ENCODE measurements around the gene PPM1D. TPM values are rescaled to one million over a fixed set of nuclear protein-coding genes. Genes with fewer than 3 reads are reported as not detected.
"Not testable (repeated sequence)": the region's sequence is repeated elsewhere in the genome, so short reads cannot be mapped to it uniquely, and the experiment has no call there.

The PPM1D gene
- total RNA-seq, result 10 to 100 TPM; 18.9 to 19.4 TPM
- polyA plus RNA-seq, result 10 to 100 TPM in 1 of 2 donors, 1 to 10 TPM in 1; 7.0 to 10.1 TPM

DNA sequence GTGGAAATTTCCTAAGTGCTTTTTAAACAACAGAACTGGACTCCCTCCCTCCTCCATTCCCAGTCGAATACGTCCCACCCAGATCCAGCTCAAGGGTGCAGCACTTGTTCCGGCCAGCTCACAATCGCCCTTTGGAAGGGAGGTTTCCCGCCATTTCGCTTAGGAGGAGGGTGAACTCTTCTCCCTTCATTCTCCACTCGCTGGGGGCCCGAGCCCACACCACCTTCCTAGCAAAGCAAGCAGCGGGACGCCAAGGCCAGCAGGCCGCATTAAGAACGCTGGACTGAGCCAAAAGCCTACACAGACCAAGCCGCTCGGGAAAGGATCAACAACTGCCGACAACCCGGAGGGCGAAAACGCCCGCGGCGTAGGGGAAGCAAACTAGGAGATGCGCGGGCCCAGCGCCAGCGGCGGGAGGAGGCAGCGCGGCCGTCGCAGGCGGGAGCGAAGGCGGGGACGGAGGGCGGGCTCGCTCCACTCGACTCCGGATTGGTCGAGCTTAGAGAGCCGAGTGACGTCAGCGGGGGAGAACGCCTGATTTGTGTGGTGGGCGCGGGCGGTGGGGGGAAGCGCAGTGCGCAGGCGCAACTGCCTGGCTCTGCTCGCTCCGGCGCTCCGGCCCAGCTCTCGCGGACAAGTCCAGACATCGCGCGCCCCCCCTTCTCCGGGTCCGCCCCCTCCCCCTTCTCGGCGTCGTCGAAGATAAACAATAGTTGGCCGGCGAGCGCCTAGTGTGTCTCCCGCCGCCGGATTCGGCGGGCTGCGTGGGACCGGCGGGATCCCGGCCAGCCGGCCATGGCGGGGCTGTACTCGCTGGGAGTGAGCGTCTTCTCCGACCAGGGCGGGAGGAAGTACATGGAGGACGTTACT is at the start of gene PPM1D:
PPM1D (plus strand) TSS at position 574 of the 870 bp plus-strand sequence; CDS start at position 796, 222 bp downstream.
- Histone ChIP-seq H3K4me1 (ENCODE audit: insufficient read depth, low read length) (peaks cover 37% of the 10 kb centered on the region), H3K27ac (ENCODE audit: low read depth, low read length) (peak within 1 kb of the TSS; percentile 94), H3K9me3 (ENCODE audit: control insufficient read depth in 1 of 2, low read length in 2 of 2) (no peaks in the 10 kb centered on the region), H3K36me3 (ENCODE audit: insufficient read depth, low read length) (no peaks in the 10 kb centered on the region), H3K27me3 (ENCODE audit: insufficient read depth, low read length) (no peaks in the 10 kb centered on the region), H3K4me3 (ENCODE audit: low read length in 2 of 2) (peak within 1 kb of the TSS; percentile 97 to 98)
- peak; percentile 96 to 97 (median 96) for DNase-seq
- CTCF ChIA-PET (ENCODE audit: partially characterized antibody), result interaction anchor here (0.7 to 4.1 kb wide), 7 partner anchors 9 to 178 kb away, joined by 3 to 18 read pairs (median 5); partner anchors contain the start of gene CHCT1
- H3K9me3 Mint-ChIP-seq, result peaks cover 0 to 2% (median 0%) of the 10 kb centered on the region in 8 donors
- H3K4me3 Mint-ChIP-seq, result peak within 1 kb of the TSS; percentile 95 to 99 (median 98)
- H3K27ac Mint-ChIP-seq, result peak within 1 kb of the TSS; percentile 97 to 98 (median 98)
- peaks cover 0 to 17% of the 10 kb centered on the region in 2 donors for H3K36me3 Mint-ChIP-seq
- no peaks in the 10 kb centered on the region for H3K27me3 Mint-ChIP-seq
- intact Hi-C loops (cut with micrococcal nuclease), result loop anchor here (1.0 to 5.0 kb wide), 5 partner anchors 39 to 1467 kb away; partner anchors contain the start of genes APPBP2, BCAS3, MED13 and USP32
- POLR2A ChIA-PET (ENCODE audit: partially characterized antibody), result interaction anchor here (0.6 to 2.5 kb wide), 8 partner anchors 9 to 762 kb away, joined by 3 to 24 read pairs (median 4); partner anchors contain the start of genes BCAS3 and USP32
- peaks cover 25 to 57% (median 38%) of the 10 kb centered on the region in 4 donors for H3K4me1 Mint-ChIP-seq

DNA sequence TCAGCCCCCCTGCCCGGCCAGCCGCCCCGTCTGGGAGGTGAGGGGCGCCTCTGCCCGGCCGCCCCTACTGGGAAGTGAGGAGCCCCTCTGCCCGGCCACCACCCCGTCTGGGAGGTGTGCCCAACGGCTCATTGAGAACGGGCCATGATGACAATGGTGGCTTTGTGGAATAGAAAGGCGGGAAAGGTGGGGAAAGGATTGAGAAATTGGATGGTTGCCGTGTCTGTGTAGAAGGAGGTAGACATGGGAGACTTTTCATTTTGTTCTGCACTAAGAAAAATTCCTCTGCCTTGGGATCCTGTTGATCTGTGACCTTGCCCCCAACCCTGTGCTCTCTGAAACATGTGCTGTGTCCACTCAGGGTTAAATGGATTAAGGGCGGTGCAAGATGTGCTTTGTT is 47.7 kb upstream of the PPM1D start:
- POLR2A ChIA-PET (ENCODE audit: partially characterized antibody); DNase-seq; H3K4me1 Mint-ChIP-seq; H3K27ac ChIP-seq (ENCODE audit: low read depth, low read length); H3K9me3 ChIP-seq (ENCODE audit: control insufficient read depth in 1 of 2, low read length in 2 of 2); H3K27me3 Mint-ChIP-seq; H3K36me3 ChIP-seq (ENCODE audit: insufficient read depth, low read length); H3K4me3 Mint-ChIP-seq; H3K9me3 Mint-ChIP-seq; H3K4me3 ChIP-seq (ENCODE audit: low read length in 2 of 2); H3K27ac Mint-ChIP-seq; H3K27me3 ChIP-seq (ENCODE audit: insufficient read depth, low read length); intact Hi-C loops (cut with micrococcal nuclease); H3K4me1 ChIP-seq (ENCODE audit: insufficient read depth, low read length); CTCF ChIA-PET (ENCODE audit: partially characterized antibody); H3K36me3 Mint-ChIP-seq: not testable (repeated sequence)

DNA sequence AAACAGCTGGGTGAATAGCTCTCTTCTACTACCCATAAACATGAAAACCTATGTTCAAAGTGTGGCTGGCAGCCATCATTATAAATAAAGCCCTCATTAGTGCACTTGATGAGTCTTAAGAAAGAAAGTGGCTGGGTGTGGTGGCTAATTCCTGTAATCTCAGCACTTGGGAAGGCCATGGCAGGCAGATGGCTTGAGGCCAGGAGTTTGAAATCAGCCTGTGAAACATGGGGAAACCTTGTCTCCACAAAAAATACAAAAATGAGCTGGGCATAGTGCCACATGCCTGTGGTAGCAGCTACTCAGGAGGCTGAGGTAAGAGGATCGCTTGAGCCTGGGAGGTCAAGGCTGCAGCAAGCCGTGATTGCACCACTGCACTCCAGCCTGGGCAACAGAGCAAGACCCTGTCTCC is 45.6 kb upstream of the PPM1D start:
- Mint-ChIP-seq H3K27ac (no peak overlapping the region), H3K36me3 (peaks cover 0 to 4% of the 10 kb centered on the region in 2 donors), H3K4me3 (no peak overlapping the region), H3K4me1 (no peaks in the 10 kb centered on the region), H3K9me3 (peaks cover 0 to 26% (median 18%) of the 10 kb centered on the region in 8 donors), H3K27me3 (peaks cover 0 to 6% of the 10 kb centered on the region in 2 donors)
- Histone ChIP-seq H3K36me3 (ENCODE audit: insufficient read depth, low read length) (no peaks in the 10 kb centered on the region), H3K9me3 (ENCODE audit: control insufficient read depth in 1 of 2, low read length in 2 of 2) (peaks cover 0 to 6% of the 10 kb centered on the region in 2 donors), H3K27me3 (ENCODE audit: insufficient read depth, low read length) (no peaks in the 10 kb centered on the region), H3K4me3 (ENCODE audit: low read length in 2 of 2) (no peak overlapping the region), H3K4me1 (ENCODE audit: insufficient read depth, low read length) (no peaks in the 10 kb centered on the region), H3K27ac (ENCODE audit: low read depth, low read length) (no peak overlapping the region)
- CTCF ChIA-PET (ENCODE audit: partially characterized antibody), result interaction anchor here (1.9 kb wide), 1 partner anchor 15 kb away, joined by 7 read pairs; no protein-coding TSS in a partner anchor
- POLR2A ChIA-PET (ENCODE audit: partially characterized antibody), result interaction anchor here (0.6 kb wide), 1 partner anchor 643 kb away, joined by 3 read pairs; no protein-coding TSS in a partner anchor
- DNase-seq, result no peak
- intact Hi-C loops (cut with micrococcal nuclease), result no loop called here

DNA sequence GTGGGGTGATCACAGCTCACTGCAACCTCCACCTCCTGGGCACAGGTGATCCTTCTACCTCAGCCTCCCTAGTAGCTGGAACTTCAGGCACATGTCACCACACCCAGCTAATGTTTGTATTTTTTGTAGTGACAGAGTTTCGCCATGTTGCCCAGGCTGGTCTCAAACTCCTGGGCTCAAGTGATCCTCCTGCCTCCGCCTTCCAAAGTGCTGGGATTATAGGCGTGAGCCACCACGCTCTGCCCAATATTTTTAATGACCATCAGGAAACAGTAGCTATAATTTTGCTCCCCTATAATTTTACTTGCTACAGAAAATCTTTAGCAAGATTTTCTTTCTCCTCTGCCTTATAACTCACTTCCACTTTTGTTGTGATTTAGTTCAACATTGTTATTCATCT is 44.2 kb upstream of the PPM1D start:
- Mint-ChIP-seq H3K4me3 (no peak overlapping the region), H3K36me3 (peaks cover 0 to 4% of the 10 kb centered on the region in 2 donors), H3K27me3 (peaks cover 0 to 7% of the 10 kb centered on the region in 2 donors), H3K9me3 (peaks cover 0 to 26% (median 19%) of the 10 kb centered on the region in 8 donors), H3K4me1 (no peaks in the 10 kb centered on the region), H3K27ac (no peak overlapping the region)
- H3K4me3 ChIP-seq (ENCODE audit: low read length in 2 of 2), result no peak overlapping the region
- H3K27ac ChIP-seq (ENCODE audit: low read depth, low read length), result no peak overlapping the region
- no peak for DNase-seq
- H3K27me3 ChIP-seq (ENCODE audit: insufficient read depth, low read length), result no peaks in the 10 kb centered on the region
- no peaks in the 10 kb centered on the region for H3K36me3 ChIP-seq (ENCODE audit: insufficient read depth, low read length)
- intact Hi-C loops (cut with micrococcal nuclease), result no loop called here
- POLR2A ChIA-PET (ENCODE audit: partially characterized antibody), result no interaction called here
- CTCF ChIA-PET (ENCODE audit: partially characterized antibody), result interaction anchor here (0.9 to 1.3 kb wide), 2 partner anchors 9 to 13 kb away, joined by 3 to 5 read pairs; no protein-coding TSS in a partner anchor
- H3K4me1 ChIP-seq (ENCODE audit: insufficient read depth, low read length), result no peaks in the 10 kb centered on the region
- H3K9me3 ChIP-seq (ENCODE audit: control insufficient read depth in 1 of 2, low read length in 2 of 2), result peaks cover 0 to 6% of the 10 kb centered on the region in 2 donors

DNA sequence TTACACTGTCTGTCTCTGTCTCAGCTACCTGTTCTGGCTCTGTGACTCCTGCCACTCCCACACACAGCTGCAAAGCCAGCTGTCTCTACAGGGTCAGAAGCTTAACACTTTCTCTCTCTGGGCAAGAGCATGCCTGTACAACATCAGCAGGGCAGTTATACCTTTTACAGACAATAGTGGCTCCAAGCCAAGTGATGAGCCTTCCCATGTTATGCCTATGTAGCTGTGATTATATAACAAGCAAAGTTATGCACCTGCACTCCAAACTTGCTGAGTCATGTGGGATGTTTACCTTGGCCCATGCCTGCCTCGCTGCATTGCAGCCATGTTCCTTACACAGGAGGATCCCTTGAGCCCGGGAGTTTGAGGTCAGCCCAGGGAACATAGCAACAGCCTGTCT is 42.2 kb upstream of the PPM1D start:
- H3K4me3 Mint-ChIP-seq, result no peak overlapping the region
- peaks cover 0 to 4% of the 10 kb centered on the region in 2 donors for H3K36me3 Mint-ChIP-seq
- Histone ChIP-seq H3K4me3 (ENCODE audit: low read length in 2 of 2) (no peak overlapping the region), H3K36me3 (ENCODE audit: insufficient read depth, low read length) (no peaks in the 10 kb centered on the region), H3K9me3 (ENCODE audit: control insufficient read depth in 1 of 2, low read length in 2 of 2) (peaks cover 0 to 6% of the 10 kb centered on the region in 2 donors), H3K27ac (ENCODE audit: low read depth, low read length) (no peak overlapping the region), H3K4me1 (ENCODE audit: insufficient read depth, low read length) (no peaks in the 10 kb centered on the region), H3K27me3 (ENCODE audit: insufficient read depth, low read length) (no peaks in the 10 kb centered on the region)
- no peaks in the 10 kb centered on the region for H3K4me1 Mint-ChIP-seq
- POLR2A ChIA-PET (ENCODE audit: partially characterized antibody), result no interaction called here
- H3K9me3 Mint-ChIP-seq, result peaks cover 0 to 26% (median 19%) of the 10 kb centered on the region in 8 donors
- intact Hi-C loops (cut with micrococcal nuclease), result no loop called here
- H3K27me3 Mint-ChIP-seq, result peaks cover 0 to 7% of the 10 kb centered on the region in 2 donors
- no peak overlapping the region for H3K27ac Mint-ChIP-seq
- CTCF ChIA-PET (ENCODE audit: partially characterized antibody), result interaction anchor here (1.2 kb wide), 1 partner anchor 79 kb away, joined by 3 read pairs; no protein-coding TSS in a partner anchor
- no peak for DNase-seq

DNA sequence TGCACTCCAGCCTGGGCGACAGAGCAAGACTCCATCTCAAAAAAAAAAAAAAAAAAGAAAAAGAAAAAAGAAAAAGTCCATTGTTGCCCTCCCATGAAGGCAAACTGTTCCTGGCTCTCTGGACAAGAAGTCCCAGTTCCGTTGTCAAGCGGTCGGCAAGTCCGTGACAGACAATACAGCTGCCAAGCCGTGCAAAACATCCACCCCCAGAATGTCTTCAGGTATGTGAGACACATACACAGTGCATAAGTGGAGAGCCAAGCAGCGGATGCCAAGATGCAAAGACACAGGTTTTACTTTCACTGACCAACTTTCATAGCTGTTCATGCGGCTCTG is 40.4 kb upstream of the PPM1D start:
- H3K4me1 Mint-ChIP-seq, result no peaks in the 10 kb centered on the region
- Histone ChIP-seq H3K4me3 (ENCODE audit: low read length in 2 of 2) (no peak overlapping the region), H3K27me3 (ENCODE audit: insufficient read depth, low read length) (no peaks in the 10 kb centered on the region), H3K27ac (ENCODE audit: low read depth, low read length) (no peak overlapping the region), H3K9me3 (ENCODE audit: control insufficient read depth in 1 of 2, low read length in 2 of 2) (peaks cover 0 to 6% of the 10 kb centered on the region in 2 donors), H3K36me3 (ENCODE audit: insufficient read depth, low read length) (no peaks in the 10 kb centered on the region), H3K4me1 (ENCODE audit: insufficient read depth, low read length) (no peaks in the 10 kb centered on the region)
- POLR2A ChIA-PET (ENCODE audit: partially characterized antibody), result no interaction called here
- peaks cover 0 to 23% (median 17%) of the 10 kb centered on the region in 8 donors for H3K9me3 Mint-ChIP-seq
- H3K27ac Mint-ChIP-seq, result no peak overlapping the region
- no peak for DNase-seq
- H3K27me3 Mint-ChIP-seq, result peaks cover 0 to 5% of the 10 kb centered on the region in 2 donors
- intact Hi-C loops (cut with micrococcal nuclease), result no loop called here
- CTCF ChIA-PET (ENCODE audit: partially characterized antibody), result interaction anchor here (0.7 kb wide), 1 partner anchor 854 kb away, joined by 4 read pairs; no protein-coding TSS in a partner anchor
- H3K4me3 Mint-ChIP-seq, result no peak overlapping the region
- H3K36me3 Mint-ChIP-seq, result peaks cover 0 to 4% of the 10 kb centered on the region in 2 donors
